GM06990 (cell line): ENCODE results near the gene KRT35.

ENCODE experiments used
- DNase-seq: peaks from one replicate; pipeline ENCODE4 v3.0.0-alpha.2; 2011; ENCODE audit not compliant: insufficient read length; ENCODE audit errors: extremely low read depth
- H3K27me3 ChIP-seq: replicated peaks from 2 replicates; pipeline ENCODE4 v1.6.0; 2011; ENCODE audit warnings: low read length; ENCODE audit not compliant: control insufficient read depth, insufficient read depth
- H3K36me3 ChIP-seq: 2 replicates; pipeline ENCODE4 v1.5.1; 2011; ENCODE audit warnings: low read length; ENCODE audit not compliant: control insufficient read depth, insufficient read depth
- H3K4me3 ChIP-seq: replicated peaks from 2 replicates; pipeline ENCODE4 v1.5.1; 2011; ENCODE audit warnings: low read depth, mild to moderate bottlenecking, control low read depth, low read length
- CTCF ChIP-seq: IDR thresholded peaks from 2 replicates; pipeline ENCODE4 v1.5.1; 2011; ENCODE audit warnings: low read length, control low read depth, mild to moderate bottlenecking, inconsistent platforms; ENCODE audit not compliant: insufficient read depth, poor library complexity, severe bottlenecking

Gene KRT35

GRCh38 chr17:41490000-41490990 lies 9.3 kb upstream of the KRT35 start:
- H3K36me3 ChIP-seq = no peaks in the 10 kb centered on the region
- H3K27me3 ChIP-seq = no peaks in the 10 kb centered on the region; the same call in 1 of the 2 replicates
- no peak for TF ChIP-seq CTCF
- DNase-seq = no peak
- H3K4me3 ChIP-seq = no peak overlapping the region

GRCh38 chr17:41489531-41489930 lies 8.6 kb upstream of the KRT35 start, which contains the start of gene KRT36:
Gene KRT36 (minus strand): TSS chr17:41489910. CDS start chr17:41489864, 46 bp downstream.
- no peak within 1 kb of the TSS for H3K4me3 ChIP-seq
- DNase-seq = no peak
- H3K27me3 ChIP-seq = no peaks in the 10 kb centered on the region; the same call in 1 of the 2 replicates
- H3K36me3 ChIP-seq = no peaks in the 10 kb centered on the region
- no peak for TF ChIP-seq CTCF

GRCh38 chr17:41486809-41487530 lies 6.0 kb upstream of the KRT35 start:
- no peaks in the 10 kb centered on the region; the same call in 1 of the 2 replicates for H3K27me3 ChIP-seq
- no peaks in the 10 kb centered on the region for H3K36me3 ChIP-seq
- DNase-seq = peak; percentile 18
- peak; percentile 72 for TF ChIP-seq CTCF
- no peak overlapping the region for H3K4me3 ChIP-seq

DNA sequence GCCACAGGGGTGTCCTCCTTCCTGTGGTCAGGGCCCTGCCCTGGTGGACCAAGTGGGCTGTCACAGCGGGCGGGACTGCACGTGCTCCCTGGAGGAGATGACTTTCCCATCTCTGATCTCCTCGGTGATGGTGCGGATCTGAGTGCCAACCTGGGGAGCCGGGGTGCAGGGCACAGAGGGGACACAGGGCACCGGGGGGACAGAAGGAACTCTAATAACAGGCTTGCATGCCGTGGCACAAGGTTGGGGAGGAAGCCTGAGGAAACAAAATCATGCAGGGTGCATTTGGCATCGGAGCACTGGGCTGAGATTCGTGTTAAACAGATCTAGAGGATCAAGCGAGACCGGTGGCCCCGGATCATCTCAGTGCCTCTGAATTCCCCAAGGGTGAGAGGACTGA lies 5.4 kb upstream of the KRT35 start:
- Histone ChIP-seq H3K27me3 (no peaks in the 10 kb centered on the region; the same call in 1 of the 2 replicates), H3K36me3 (no peaks in the 10 kb centered on the region), H3K4me3 (no peak overlapping the region)
- no peak for TF ChIP-seq CTCF
- DNase-seq = no peak

- H3K27me3 ChIP-seq = no peaks in the 10 kb centered on the region; the same call in 1 of the 2 replicates
- no peak for DNase-seq
- TF ChIP-seq CTCF = no peak
- no peaks in the 10 kb centered on the region for H3K36me3 ChIP-seq
- no peak overlapping the region for H3K4me3 ChIP-seq
These were observed 4.3 kb upstream of the KRT35 start for GRCh38 chr17:41484920-41485904.
